Epithelial cell of esophagus (primary cell): ENCODE measurements around the gene SHQ1.

ENCODE experiments used
- DNase-seq: peaks from one replicate; pipeline ENCODE4 v3.0.0; 2010; ENCODE audit warnings: low read depth
- H3K4me3 ChIP-seq: 2 replicates; pipeline ENCODE4 v1.5.1; 2011; ENCODE audit warnings: mild to moderate bottlenecking, low read length, control low read depth
- CTCF ChIP-seq: IDR thresholded peaks from 2 replicates; pipeline ENCODE4 v1.5.1; 2011; ENCODE audit warnings: low read depth, mild to moderate bottlenecking, low read length, control low read depth, inconsistent platforms; ENCODE audit not compliant: insufficient read depth; ENCODE audit errors: missing control alignments

The SHQ1 gene

GRCh38 chr3:72748659-72749058 lies 99.6 kb downstream of the SHQ1 start:
- no peak for TF ChIP-seq CTCF
- no peak overlapping the region for H3K4me3 ChIP-seq
- no peak for DNase-seq

GRCh38 chr3:72746430-72747411 lies 101.5 kb downstream of the SHQ1 start:
- H3K4me3 ChIP-seq, result no peak overlapping the region
- TF ChIP-seq CTCF, result no peak
- peak; percentile 51 for DNase-seq

GRCh38 chr3:72745146-72745999 lies 102.9 kb downstream of the SHQ1 start:
- DNase-seq, result peak; percentile 49
- no peak overlapping the region for H3K4me3 ChIP-seq
- no peak for TF ChIP-seq CTCF

GRCh38 chr3:72744330-72744729 lies 103.9 kb downstream of the SHQ1 start:
- no peak for DNase-seq
- no peak overlapping the region for H3K4me3 ChIP-seq
- no peak for TF ChIP-seq CTCF

- TF ChIP-seq CTCF, result no peak
- no peak for DNase-seq
- no peak overlapping the region for H3K4me3 ChIP-seq
Measured at GRCh38 chr3:72739531-72740466, 108.4 kb downstream of the SHQ1 start.
